GM18519 (cell line): Measurements from ENCODE around the gene TTC33.

ENCODE experiments used
- ATAC-seq: cut with Tn5 transposase; IDR thresholded peaks from one replicate; pipeline ENCODE4 v1.9.1; 2021; ENCODE audit warnings: mild to moderate bottlenecking, moderate library complexity; ENCODE audit not compliant: unreplicated experiment, low FRiP score

TTC33 gene

GRCh38 chr5:40491644-40492043, 264.1 kb downstream of the TTC33 start:
- no peak for ATAC-seq

- peak; percentile 42 for ATAC-seq
These were observed 265.2 kb downstream of the TTC33 start for GRCh38 chr5:40490464-40491111.

GRCh38 chr5:40489421-40489820, 266.3 kb downstream of the TTC33 start:
- ATAC-seq: no peak

- ATAC-seq: peak; percentile 39
These were observed 269.1 kb downstream of the TTC33 start for GRCh38 chr5:40486437-40487275.

- peak; percentile 36 for ATAC-seq
These were observed 270.5 kb downstream of the TTC33 start for GRCh38 chr5:40485021-40485998.

- ATAC-seq: peak; percentile 40
These were observed 271.3 kb downstream of the TTC33 start for GRCh38 chr5:40484495-40484894.

- ATAC-seq: no peak
These were observed 272.4 kb downstream of the TTC33 start for GRCh38 chr5:40483316-40483715.

- no peak for ATAC-seq
These were observed 274.5 kb downstream of the TTC33 start for GRCh38 chr5:40481241-40481640.

GRCh38 chr5:40480392-40480791, 275.4 kb downstream of the TTC33 start:
- no peak for ATAC-seq

- no peak for ATAC-seq
These were observed 275.8 kb downstream of the TTC33 start for GRCh38 chr5:40479939-40480338.

GRCh38 chr5:40478766-40479165, 277.0 kb downstream of the TTC33 start:
- ATAC-seq: no peak

- no peak for ATAC-seq
These were observed 277.8 kb downstream of the TTC33 start for GRCh38 chr5:40477856-40478546.

- no peak for ATAC-seq
These were observed 280.2 kb downstream of the TTC33 start for GRCh38 chr5:40475561-40475960.

- no peak for ATAC-seq
These were observed 281.5 kb downstream of the TTC33 start for GRCh38 chr5:40474250-40474649.

GRCh38 chr5:40465416-40465815, 290.3 kb downstream of the TTC33 start:
- ATAC-seq: no peak

GRCh38 chr5:40464511-40464910, 291.2 kb downstream of the TTC33 start:
- ATAC-seq: no peak
